Endometrial microvascular endothelial cells (primary cell): ENCODE data around the gene TMPRSS2. TPM values are rescaled to one million over a fixed set of nuclear protein-coding genes. Genes with fewer than 3 reads are reported as not detected.

Experiments
- in situ Hi-C: cut with HindIII; loops from 2 replicates; pipeline ENCODE4 v1.10.0; 2017; ENCODE audit warnings: low sequenced_read_pairs, low pct_unique_long_range_greater_than_20kb; ENCODE audit errors: inconsistent ontology term
- total RNA-seq: library from RNA; depleted of rRNA; stranded (reverse); fragments of >200 nt; gene quantifications from one replicate; pipeline ENCODE4 v1.2.3, GENCODE V29; 2015; ENCODE audit errors: inconsistent ontology term

TMPRSS2 gene
- total RNA-seq, 1 donor from 2014 or later = 0.09 TPM

GRCh38 chr21:41518757-41519156, 10.8 kb upstream of the TMPRSS2 start:
- in situ Hi-C loops = no loop called here

DNA sequence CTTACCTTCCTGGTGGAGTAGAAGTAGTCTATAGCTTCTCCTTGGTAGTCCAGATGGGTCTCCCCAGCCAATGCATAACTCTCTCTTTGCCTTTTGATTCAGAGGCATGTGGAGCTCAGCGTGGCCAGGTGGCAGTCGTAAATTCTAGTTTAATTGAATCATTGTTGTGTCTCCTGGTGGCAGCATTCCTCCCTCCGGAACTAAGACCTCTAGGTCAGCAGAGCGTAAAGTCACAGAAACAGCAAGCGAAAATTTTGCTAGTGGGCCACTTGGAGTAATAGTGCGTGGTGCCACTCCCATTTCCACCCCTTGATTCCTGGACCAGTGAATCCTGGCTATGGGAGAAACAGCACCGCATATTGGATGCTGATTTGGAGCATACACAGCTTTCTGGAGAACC, 3.9 kb upstream of the TMPRSS2 start:
- in situ Hi-C loops = no loop called here

DNA sequence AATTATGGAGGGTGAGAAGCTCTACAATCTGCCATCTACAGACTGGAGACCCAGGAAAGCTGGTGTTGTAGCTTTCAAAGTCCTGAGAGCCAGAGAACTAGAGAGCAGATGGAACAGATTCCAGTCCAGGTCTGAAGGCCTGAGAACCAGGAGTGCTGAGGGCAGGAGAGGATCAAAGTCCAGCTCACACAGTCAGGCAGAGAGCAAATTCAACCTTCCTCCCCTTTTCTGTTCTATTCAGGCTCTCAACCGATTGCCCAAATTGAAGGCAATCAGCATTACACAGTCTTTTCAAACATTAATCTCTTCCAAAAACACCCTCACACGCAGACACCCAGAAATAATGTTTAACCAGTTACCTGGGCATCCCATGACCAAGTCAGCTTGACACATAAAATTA, 2.5 kb upstream of the TMPRSS2 start:
- in situ Hi-C loops = no loop called here

DNA sequence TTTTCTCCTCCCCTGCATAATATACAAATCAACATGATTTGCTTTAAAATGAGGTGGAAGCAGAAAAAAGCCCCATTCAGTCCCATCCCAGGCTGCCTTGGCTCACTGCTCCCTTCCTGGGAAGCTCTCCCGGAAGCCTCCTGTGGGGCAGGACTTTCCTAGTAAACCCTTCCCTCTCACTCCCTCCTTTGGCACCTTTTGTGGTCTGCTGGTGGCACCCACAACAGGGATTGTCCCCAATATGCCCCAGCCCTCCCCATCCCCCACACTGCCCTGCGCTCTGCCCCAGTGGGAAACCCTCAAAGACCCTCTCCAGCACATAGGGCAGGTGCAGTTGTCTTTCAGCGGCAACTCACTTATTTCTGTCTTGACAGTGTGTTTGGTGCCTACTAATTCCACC, 1.8 kb upstream of the TMPRSS2 start:
- in situ Hi-C loops = no loop called here

DNA sequence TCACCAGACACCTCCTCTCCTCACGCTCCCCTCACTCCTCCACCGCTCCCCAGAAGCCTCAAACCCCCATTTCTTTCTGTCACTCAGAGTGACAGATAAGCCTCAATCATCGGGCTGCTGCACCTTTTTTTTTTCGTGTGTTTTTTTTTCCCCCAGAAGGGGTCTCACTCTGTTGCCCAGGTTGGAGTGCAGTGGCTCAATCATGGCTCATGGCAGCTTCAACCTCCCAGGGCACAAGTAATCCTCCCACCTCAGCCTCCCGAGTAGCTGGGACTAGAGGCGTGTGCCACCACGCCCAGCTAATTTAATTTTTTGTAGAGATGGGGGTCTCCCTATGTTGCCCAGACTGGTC, 1.2 kb upstream of the TMPRSS2 start:
- in situ Hi-C loops = no loop called here

DNA sequence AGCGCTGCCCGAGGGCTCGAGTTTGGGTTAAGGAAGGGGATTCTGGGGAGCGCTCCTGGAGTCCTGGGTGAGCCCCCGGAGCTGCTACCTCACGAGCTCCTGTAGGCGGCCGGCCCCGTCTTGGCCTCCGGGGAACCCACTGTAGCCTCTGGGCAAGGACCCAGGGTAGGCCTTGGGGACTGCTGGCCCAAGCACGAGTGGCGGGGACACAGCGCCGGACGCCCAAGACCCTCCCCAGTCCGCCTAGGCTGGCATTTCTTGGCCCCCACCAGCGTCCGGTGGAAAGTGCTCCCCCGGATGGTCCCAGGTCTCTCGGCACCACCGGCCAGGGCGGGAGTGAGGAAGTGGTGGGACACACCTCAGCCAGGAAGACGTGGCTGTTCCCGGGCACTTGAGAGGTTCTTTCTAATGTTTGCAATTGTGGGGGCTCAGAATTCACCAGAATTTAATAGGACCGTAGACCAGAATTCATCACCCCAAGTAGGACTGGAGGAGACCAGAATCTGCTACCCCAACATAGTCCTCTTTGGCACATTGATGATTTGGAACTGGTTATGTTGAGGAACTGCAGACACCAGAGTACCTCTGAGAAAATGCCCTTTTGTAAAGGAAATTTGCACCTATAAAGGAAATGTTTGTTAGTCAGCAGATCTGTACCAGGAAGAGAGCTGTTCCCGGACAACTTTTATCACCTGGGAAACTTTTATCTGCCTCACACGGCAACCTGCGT, 622 bp upstream of the TMPRSS2 start:
- in situ Hi-C loops = no loop called here

DNA sequence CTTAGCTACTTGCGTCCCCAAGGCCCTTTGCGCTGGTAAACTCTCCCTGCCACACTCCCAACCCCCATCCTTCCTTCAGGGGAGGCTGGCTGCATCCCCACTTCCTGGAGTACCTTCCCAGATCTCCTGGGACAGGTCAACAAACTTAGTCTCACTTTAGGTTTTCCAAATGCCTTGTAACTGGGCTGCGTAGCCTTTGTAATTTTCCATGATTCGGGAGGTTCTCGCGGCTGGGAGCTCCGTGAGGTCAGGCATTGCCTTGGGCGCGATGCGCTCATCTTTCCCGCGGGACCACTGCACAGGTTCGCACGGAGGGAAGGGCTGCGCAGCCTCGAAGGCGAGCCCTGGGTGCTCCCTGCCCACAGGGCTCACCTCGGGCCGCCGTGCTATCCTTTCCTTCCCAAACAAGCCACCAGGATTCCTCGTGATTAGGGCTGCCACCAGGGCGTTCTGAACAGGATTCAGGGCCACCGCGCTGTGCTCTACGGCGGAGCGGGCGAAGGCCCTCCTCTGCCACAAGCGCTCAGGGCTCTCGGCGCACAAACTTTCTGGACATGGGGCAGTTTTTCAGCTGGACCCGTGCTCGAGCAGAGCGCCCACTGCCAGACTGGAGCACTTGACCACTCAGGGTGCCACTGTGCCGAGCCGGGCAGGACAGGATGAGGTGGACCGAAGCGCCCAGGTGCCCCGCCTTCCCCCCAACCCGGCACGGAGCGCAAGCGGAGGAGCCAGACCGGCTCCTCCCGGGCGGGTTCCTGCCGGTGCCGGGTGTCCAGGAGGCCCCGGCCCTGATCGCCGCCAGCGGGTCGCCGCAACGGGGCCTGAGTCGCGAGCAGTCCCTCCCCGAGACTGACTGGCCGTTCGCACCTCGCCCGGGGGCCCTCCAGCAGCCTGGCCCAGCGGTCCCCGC, 1.1 kb downstream of the TMPRSS2 start:
- in situ Hi-C loops = no loop called here

- in situ Hi-C loops = no loop called here
Measured at GRCh38 chr21:41506005-41506594, 1.9 kb downstream of the TMPRSS2 start.

- in situ Hi-C loops = no loop called here
Measured at GRCh38 chr21:41504030-41504429, 3.9 kb downstream of the TMPRSS2 start.

GRCh38 chr21:41503331-41503730, 4.6 kb downstream of the TMPRSS2 start:
- in situ Hi-C loops = no loop called here

GRCh38 chr21:41501919-41502318, 6.0 kb downstream of the TMPRSS2 start:
- in situ Hi-C loops = no loop called here

GRCh38 chr21:41500931-41501381, 7.0 kb downstream of the TMPRSS2 start:
- in situ Hi-C loops = no loop called here

- in situ Hi-C loops = no loop called here
Measured at GRCh38 chr21:41500363-41500762, 7.6 kb downstream of the TMPRSS2 start.

DNA sequence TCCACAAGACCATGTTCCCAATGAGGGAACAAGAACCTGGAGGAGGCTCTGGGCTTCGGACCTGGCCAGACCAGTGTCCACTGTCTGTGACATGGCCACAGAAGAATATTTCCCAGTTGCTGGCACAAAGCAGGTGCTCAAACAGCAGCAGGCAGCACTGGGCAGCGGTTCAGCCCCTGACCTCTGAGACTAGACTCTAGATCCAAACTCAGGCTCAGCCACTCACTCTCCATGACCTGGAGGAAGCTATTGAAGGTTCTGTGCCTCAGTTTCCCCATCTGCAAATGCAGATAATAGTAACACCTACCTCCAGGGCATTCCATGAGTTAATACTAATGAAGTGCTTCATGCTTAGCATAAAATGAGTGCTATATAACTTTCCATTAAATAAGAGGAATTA, 8.0 kb downstream of the TMPRSS2 start:
- in situ Hi-C loops = no loop called here

- in situ Hi-C loops = no loop called here
Measured at GRCh38 chr21:41497788-41498187, 10.2 kb downstream of the TMPRSS2 start.

- in situ Hi-C loops = no loop called here
Measured at GRCh38 chr21:41497008-41497407, 10.9 kb downstream of the TMPRSS2 start.

DNA sequence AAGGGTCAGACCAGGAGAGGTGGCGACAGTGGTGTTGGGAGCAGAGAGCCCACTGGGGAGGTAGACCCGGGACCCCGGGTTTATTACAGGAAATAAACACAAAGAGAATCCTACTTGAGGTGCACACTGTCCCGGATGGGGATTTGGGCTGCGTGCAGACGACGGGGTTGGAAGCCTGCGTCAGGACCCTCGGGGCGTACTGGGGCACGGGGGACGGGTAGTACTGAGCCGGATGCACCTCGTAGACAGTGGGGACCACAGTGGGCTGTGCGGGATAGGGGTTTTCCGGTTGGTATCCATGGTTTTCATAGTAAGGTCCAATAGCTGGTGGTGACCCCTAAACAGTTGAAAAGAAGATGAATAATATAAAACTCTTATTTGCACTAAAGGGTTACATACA, 13.7 kb downstream of the TMPRSS2 start:
- in situ Hi-C loops = no loop called here

DNA sequence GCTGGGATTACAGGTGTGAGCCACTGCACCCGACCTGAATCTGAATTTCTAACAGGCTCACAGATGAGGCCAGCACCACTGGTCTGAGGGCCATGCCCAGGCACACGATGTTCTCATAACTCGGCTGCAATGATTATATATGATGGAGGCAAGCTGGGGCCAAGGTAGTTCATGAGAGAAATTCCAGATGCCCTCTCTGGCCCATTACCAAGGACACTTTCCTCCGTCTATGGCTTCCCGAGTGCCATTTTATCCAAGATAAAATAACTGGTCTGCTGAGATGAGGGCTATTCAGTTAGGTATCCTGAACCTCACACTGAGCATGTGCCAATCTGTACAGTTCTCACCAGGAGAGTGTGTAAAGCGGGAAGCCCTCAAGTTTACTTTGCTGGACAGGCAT, 16.5 kb downstream of the TMPRSS2 start:
- in situ Hi-C loops = no loop called here

DNA sequence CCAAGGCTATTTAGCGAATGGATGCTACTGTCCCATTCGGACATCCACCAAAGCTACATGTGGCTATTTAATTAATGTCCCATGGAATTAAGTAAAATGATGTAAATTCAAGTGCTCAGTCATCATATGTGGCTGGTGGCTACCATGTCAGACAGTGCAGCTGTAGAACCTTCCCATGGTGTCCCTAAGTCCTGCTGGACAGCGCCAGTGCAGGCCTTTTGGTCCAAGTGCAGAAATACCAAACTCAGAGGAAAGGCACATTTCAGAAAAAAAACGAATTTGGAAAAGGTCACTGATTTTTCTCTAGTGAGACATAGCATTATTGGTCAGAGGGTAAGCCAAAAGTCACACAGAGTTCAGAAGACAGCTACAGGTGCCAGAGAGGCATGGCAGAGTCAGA, 17.6 kb downstream of the TMPRSS2 start:
- in situ Hi-C loops = no loop called here

DNA sequence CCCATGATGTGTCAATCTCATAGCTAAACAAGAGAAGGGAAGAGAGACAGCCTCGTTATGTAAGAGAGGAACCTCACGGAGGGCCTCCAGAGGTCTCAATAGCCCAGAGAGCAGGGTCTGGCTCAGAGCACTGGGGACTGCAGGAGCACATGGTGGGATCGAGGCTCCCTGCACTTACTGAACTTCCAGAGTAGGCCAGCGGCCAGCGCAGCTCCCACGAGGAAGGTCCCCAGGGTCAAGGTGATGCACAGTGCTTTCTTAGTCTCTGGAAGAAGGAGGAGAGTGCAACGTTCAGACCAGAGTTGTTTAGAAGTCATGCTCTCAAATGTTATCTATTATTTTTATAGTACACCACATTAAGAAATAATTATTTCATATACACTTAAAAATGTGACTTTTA, 18.6 kb downstream of the TMPRSS2 start:
- in situ Hi-C loops = no loop called here
